ENCODE data around the gene IL22.
A peak's percentile ranks its signal among the peaks of the same experiment; 100 is the strongest.

Gene IL22

GRCh38 chr12:68263366-68263765 is 10.0 kb upstream of the IL22 start:
- DNase-seq, result no peak

GRCh38 chr12:68261896-68262295 is 8.5 kb upstream of the IL22 start:
- DNase-seq, result no peak

GRCh38 chr12:68260153-68260552 is 6.7 kb upstream of the IL22 start:
- no peak for DNase-seq

- no peak for DNase-seq
Observed at GRCh38 chr12:68259318-68259940, 6.0 kb upstream of the IL22 start.

- no peak for DNase-seq
Observed at GRCh38 chr12:68252077-68252476, 1.3 kb downstream of the IL22 start.

GRCh38 chr12:68250454-68250853 is 3.0 kb downstream of the IL22 start:
- DNase-seq, result no peak

- DNase-seq, result no peak
Observed at GRCh38 chr12:68247785-68248184, 5.6 kb downstream of the IL22 start.

- no peak for DNase-seq
Observed at GRCh38 chr12:68246350-68246749, 7.1 kb downstream of the IL22 start.

- DNase-seq, result no peak
Observed at GRCh38 chr12:68245180-68246021, 8.0 kb downstream of the IL22 start.

GRCh38 chr12:68242777-68243176 is 10.6 kb downstream of the IL22 start:
- no peak for DNase-seq

GRCh38 chr12:68240975-68241374 is 12.4 kb downstream of the IL22 start:
- DNase-seq, result no peak

GRCh38 chr12:68240079-68240478 is 13.3 kb downstream of the IL22 start:
- DNase-seq, result no peak

- no peak for DNase-seq
Observed at GRCh38 chr12:68239309-68239982, 14.0 kb downstream of the IL22 start.

GRCh38 chr12:68237619-68238018 is 15.8 kb downstream of the IL22 start:
- no peak for DNase-seq

GRCh38 chr12:68237078-68237477 is 16.3 kb downstream of the IL22 start:
- no peak for DNase-seq

- peak; percentile 38 for DNase-seq
Observed at GRCh38 chr12:68236421-68237059, 16.9 kb downstream of the IL22 start.

GRCh38 chr12:68235576-68235975 is 17.8 kb downstream of the IL22 start:
- DNase-seq, result no peak

GRCh38 chr12:68234140-68234539 is 19.3 kb downstream of the IL22 start:
- DNase-seq, result no peak

GRCh38 chr12:68233498-68233897 is 19.9 kb downstream of the IL22 start:
- DNase-seq, result no peak

GRCh38 chr12:68231691-68232090 is 21.7 kb downstream of the IL22 start:
- no peak for DNase-seq

GRCh38 chr12:68231229-68231628 is 22.2 kb downstream of the IL22 start:
- DNase-seq, result no peak

- DNase-seq, result no peak
Observed at GRCh38 chr12:68229956-68230355, 23.4 kb downstream of the IL22 start.

GRCh38 chr12:68227356-68227755 is 26.0 kb downstream of the IL22 start:
- no peak for DNase-seq
